ENCODE measurements around the gene DENND1B.

DNA sequence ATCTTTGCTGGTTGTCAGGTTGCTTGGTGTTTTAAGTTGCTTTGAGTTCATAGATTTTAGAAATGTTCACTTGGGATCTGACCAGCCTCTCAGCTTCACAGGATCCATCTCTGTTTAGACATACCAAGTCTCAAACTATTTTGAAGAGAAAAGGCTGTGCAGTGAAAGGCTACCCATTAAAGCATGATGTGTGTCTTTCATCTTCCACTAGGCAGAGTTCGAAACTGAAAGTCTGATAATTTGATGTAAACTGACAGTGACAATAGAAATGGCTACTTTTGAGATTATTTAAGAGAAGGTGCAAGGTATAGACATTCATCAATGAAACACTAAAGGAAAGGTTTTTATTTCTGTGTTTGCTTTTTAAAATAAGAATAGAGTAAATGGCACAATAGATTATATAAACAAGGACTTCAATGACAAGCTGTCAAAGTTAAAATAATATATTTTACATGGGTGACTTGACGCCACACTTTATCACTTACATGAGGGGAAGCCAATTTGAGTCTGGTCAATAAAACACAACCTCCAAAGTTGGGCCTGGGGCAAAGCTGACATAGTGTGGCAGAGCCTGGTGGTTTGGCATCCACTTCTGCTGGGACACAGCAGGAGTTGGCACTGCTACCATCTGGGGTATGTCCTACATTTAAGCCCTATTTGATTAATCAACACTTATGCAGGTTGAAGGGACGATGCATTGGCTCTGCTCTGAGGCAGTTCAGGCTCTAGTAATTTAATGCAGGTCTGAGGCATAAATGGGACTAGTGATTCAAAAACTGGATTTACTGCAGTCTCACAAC, 309.6 kb downstream of the DENND1B start:
- TF ChIP-seq, protein P1, sequence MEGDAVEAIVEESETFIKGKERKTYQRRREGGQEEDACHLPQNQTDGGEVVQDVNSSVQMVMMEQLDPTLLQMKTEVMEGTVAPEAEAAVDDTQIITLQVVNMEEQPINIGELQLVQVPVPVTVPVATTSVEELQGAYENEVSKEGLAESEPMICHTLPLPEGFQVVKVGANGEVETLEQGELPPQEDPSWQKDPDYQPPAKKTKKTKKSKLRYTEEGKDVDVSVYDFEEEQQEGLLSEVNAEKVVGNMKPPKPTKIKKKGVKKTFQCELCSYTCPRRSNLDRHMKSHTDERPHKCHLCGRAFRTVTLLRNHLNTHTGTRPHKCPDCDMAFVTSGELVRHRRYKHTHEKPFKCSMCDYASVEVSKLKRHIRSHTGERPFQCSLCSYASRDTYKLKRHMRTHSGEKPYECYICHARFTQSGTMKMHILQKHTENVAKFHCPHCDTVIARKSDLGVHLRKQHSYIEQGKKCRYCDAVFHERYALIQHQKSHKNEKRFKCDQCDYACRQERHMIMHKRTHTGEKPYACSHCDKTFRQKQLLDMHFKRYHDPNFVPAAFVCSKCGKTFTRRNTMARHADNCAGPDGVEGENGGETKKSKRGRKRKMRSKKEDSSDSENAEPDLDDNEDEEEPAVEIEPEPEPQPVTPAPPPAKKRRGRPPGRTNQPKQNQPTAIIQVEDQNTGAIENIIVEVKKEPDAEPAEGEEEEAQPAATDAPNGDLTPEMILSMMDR (IDR thresholded peaks at IDR 0.05): no peak
- no peak for TF ChIP-seq POLR2A (IDR thresholded peaks at IDR 0.05)
